Measurements from ENCODE around the gene PARP3.

- no peak for TF ChIP-seq GATA2 (IDR thresholded peaks at IDR 0.05; ENCODE audit: low read depth, low read length)
- TF ChIP-seq GATA3 (IDR thresholded peaks at IDR 0.05; ENCODE audit: low read depth, low read length): no peak
Measured at GRCh38 chr3:51943451-51944391, 1.6 kb downstream of the PARP3 start.

All from SH-SY5Y (cell line).